OCI-LY7 (cell line): ENCODE data around the gene SEPHS2. TPM values are rescaled to one million over a fixed set of nuclear protein-coding genes. Genes with fewer than 3 reads are reported as not detected.

Source experiments
- BruUV-seq: library from RNA; stranded (reverse); fragments of 400-500 nt; replicated peaks from 2 replicates; lab custom pipeline; 2021; lab: Mats Ljungman, UMichigan
- CTCF ChIA-PET: fragments of 300-600 bp; sonication (Branson Sonifier 250); formaldehyde crosslinking; loops from one replicate; lab custom pipeline; 2022; ENCODE audit warnings: antibody characterized with exemption; ENCODE audit not compliant: unreplicated experiment; lab: Charles Lee
- POLR2A ChIA-PET: fragments of 300-600 bp; sonication (Branson Sonifier 250); formaldehyde crosslinking; loops from one replicate; lab custom pipeline; 2022; ENCODE audit warnings: antibody characterized with exemption; lab: Charles Lee
- DNase-seq: peaks from one replicate; pipeline ENCODE4 v3.0.0-alpha.2; 2015; ENCODE audit warnings: low spot score
- H2AFZ ChIP-seq: fragments of 200-600 bp; sonication (generic), shearing (Covaris generic); 2 replicates; pipeline ENCODE4 v1.6.1; 2014; ENCODE audit warnings: mild to moderate bottlenecking, antibody characterized with exemption, low read length, moderate library complexity
- H3K27ac ChIP-seq: fragments of 200-600 bp; sonication (generic); 2 replicates; pipeline ENCODE4 v1.5.1; 2014; ENCODE audit warnings: mixed run types, low read depth, mild to moderate bottlenecking, moderate library complexity, low read length, inconsistent platforms; ENCODE audit not compliant: poor library complexity, severe bottlenecking
- H3K36me3 ChIP-seq: fragments of 200-600 bp; sonication (generic); 2 replicates; pipeline ENCODE4 v1.6.1; 2014; ENCODE audit warnings: mild to moderate bottlenecking, antibody characterized with exemption, low read length, moderate library complexity, mixed read lengths; ENCODE audit not compliant: insufficient read depth
- H3K4me1 ChIP-seq: fragments of 200-600 bp; sonication (generic); 2 replicates; pipeline ENCODE4 v1.5.1; 2014; ENCODE audit warnings: mild to moderate bottlenecking, low read length; ENCODE audit not compliant: insufficient read depth, poor library complexity, severe bottlenecking
- H3K4me2 ChIP-seq: fragments of 200-600 bp; sonication (generic); 2 replicates; pipeline ENCODE4 v1.6.1; 2014; ENCODE audit warnings: mild to moderate bottlenecking, low read length
- H3K4me3 ChIP-seq: fragments of 200-600 bp; sonication (generic); 2 replicates; pipeline ENCODE4 v1.5.1; 2014; ENCODE audit warnings: mild to moderate bottlenecking, low read depth, low read length; ENCODE audit not compliant: poor library complexity, severe bottlenecking
- H3K79me2 ChIP-seq: fragments of 200-600 bp; sonication (generic); 2 replicates; pipeline ENCODE4 v1.6.1; 2016; ENCODE audit warnings: low read depth, mild to moderate bottlenecking, low read length, moderate library complexity, mixed read lengths; ENCODE audit not compliant: insufficient read depth
- H3K9me2 ChIP-seq: fragments of 200-600 bp; sonication (generic); 2 replicates; pipeline ENCODE4 v1.6.1; 2016; ENCODE audit warnings: mild to moderate bottlenecking, low read length, mixed read lengths; ENCODE audit not compliant: insufficient read depth
- H3K9me3 ChIP-seq: fragments of 200-600 bp; sonication (generic); 2 replicates; pipeline ENCODE4 v1.6.1; 2014; ENCODE audit warnings: mild to moderate bottlenecking, mixed run types, low read length, mixed read lengths
- H4K20me1 ChIP-seq: fragments of 200-600 bp; sonication (generic); 2 replicates; pipeline ENCODE4 v1.6.1; 2014; ENCODE audit warnings: mild to moderate bottlenecking, antibody characterized with exemption, low read length, moderate library complexity, mixed read lengths; ENCODE audit not compliant: insufficient read depth
- CTCF ChIP-seq: fragments of 200-600 bp; sonication (generic); conservative IDR thresholded peaks from 2 replicates; pipeline ENCODE4 v1.5.1; 2014; ENCODE audit warnings: mild to moderate bottlenecking, antibody characterized with exemption, low read length, moderate library complexity, mixed read lengths
- EZH2phosphoT487 ChIP-seq: fragments of 200-600 bp; sonication (generic); IDR thresholded peaks from 2 replicates; pipeline ENCODE4 v1.6.1; 2018; ENCODE audit warnings: low read depth, borderline replicate concordance, mild to moderate bottlenecking, mixed run types, antibody characterized with exemption, low read length, moderate library complexity, mixed read lengths
- intact Hi-C: fragments of 100-400 bp; cut with micrococcal nuclease; formaldehyde crosslinking; loops from one replicate; pipeline ENCODE4 v1.10.0; 2022; ENCODE audit not compliant: unreplicated experiment
- total RNA-seq, 2 experiments: library from RNA; depleted of rRNA in 1 of 2; stranded (reverse); fragments of >200 nt in 1 of 2; shearing (Covaris generic) in 1 of 2; gene quantifications; 2 replicates each; pipeline ENCODE4 v1.2.3, GENCODE V29; 2014 to 2022

SEPHS2 gene
- total RNA-seq, 2 experiments from 2014 or later, result 14.4 to 64.2 TPM

- H3K9me2 ChIP-seq, result no peaks in the 10 kb centered on the region
- POLR2A ChIA-PET, result interaction anchor here (0.6 kb wide), 1 partner anchor 57 kb away, joined by 3 read pairs; no protein-coding TSS in a partner anchor
- CTCF ChIA-PET, result no interaction called here
- no peaks in the 10 kb centered on the region for H4K20me1 ChIP-seq
- no peak overlapping the region for H3K27ac ChIP-seq
- no peak overlapping the region for H3K4me2 ChIP-seq
- TF ChIP-seq EZH2phosphoT487 (no peak), CTCF (no peak)
- no TSS peak for BruUV-seq
- no peaks in the 10 kb centered on the region for H3K9me3 ChIP-seq
- intact Hi-C loops, result no loop called here
- H3K36me3 ChIP-seq, result peaks cover 90% of the 10 kb centered on the region
- DNase-seq, result no peak
- no peak overlapping the region for H2AFZ ChIP-seq
- no peak overlapping the region for H3K4me3 ChIP-seq
- no peaks in the 10 kb centered on the region for H3K79me2 ChIP-seq
- H3K4me1 ChIP-seq, result no peaks in the 10 kb centered on the region
Measured at GRCh38 chr16:30484887-30485286, 39.2 kb upstream of the SEPHS2 start.

DNA sequence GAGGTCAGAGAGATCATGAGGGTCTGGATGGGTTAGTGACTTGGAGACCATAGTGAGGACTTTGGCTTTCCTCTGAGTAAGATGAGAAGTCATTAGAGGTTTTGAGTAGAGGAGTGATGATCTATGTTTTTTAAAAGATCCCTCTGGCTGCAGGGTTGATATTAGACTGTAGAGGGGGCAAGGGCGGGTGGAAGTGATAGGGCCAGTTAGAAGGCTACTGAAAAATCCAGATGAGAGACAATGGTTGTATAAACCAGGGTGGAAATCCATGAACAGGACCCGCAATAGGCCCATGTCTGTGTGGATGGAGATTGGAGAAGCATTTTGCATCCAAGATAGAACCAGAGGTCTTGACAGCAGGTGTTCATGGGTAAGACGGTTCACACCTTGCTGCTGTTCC is 36.7 kb upstream of the SEPHS2 start:
- no peak overlapping the region for H2AFZ ChIP-seq
- H3K36me3 ChIP-seq, result peaks cover 73% of the 10 kb centered on the region
- DNase-seq, result no peak
- TSS peak; percentile 40 for BruUV-seq
- H3K27ac ChIP-seq, result no peak overlapping the region
- CTCF ChIA-PET, result no interaction called here
- TF ChIP-seq CTCF (peak; percentile 32; the same call in 1 of the 2 replicates), EZH2phosphoT487 (no peak)
- H3K4me1 ChIP-seq, result no peaks in the 10 kb centered on the region
- POLR2A ChIA-PET, result no interaction called here
- no peaks in the 10 kb centered on the region for H3K79me2 ChIP-seq
- no peak overlapping the region for H3K4me3 ChIP-seq
- no peaks in the 10 kb centered on the region for H3K9me2 ChIP-seq
- no peaks in the 10 kb centered on the region for H4K20me1 ChIP-seq
- H3K9me3 ChIP-seq, result no peaks in the 10 kb centered on the region
- H3K4me2 ChIP-seq, result no peak overlapping the region
- intact Hi-C loops, result no loop called here

DNA sequence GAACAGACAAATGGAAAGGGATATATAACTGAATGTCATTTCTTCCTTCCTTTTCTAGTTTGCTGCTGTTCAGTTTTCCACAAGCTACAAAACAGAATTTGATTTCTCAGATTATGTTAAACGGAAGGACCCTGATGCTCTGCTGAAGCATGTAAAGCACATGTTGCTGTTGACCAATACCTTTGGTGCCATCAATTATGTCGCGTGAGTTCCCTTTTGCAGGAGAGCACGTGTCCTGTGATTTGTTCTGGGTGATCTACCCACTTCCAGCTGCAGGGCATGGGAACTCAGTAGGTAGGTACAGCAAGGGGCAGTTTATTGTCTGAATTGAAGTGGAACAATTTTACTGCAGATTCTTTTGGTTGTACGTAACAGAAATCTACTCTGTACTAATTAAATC is 35.7 kb upstream of the SEPHS2 start:
- DNase-seq, result no peak
- BruUV-seq, result no TSS peak
- Histone ChIP-seq H3K36me3 (peaks cover 70% of the 10 kb centered on the region), H3K27ac (no peak overlapping the region), H3K79me2 (no peaks in the 10 kb centered on the region), H3K9me2 (no peaks in the 10 kb centered on the region), H2AFZ (no peak overlapping the region), H3K4me3 (no peak overlapping the region), H4K20me1 (no peaks in the 10 kb centered on the region), H3K4me2 (no peak overlapping the region), H3K9me3 (no peaks in the 10 kb centered on the region), H3K4me1 (no peaks in the 10 kb centered on the region)
- POLR2A ChIA-PET, result interaction anchor here (1.1 kb wide), 1 partner anchor 24 kb away, joined by 3 read pairs; no protein-coding TSS in a partner anchor
- CTCF ChIA-PET, result no interaction called here
- intact Hi-C loops, result no loop called here
- TF ChIP-seq EZH2phosphoT487 (no peak), CTCF (no peak)
